ES-I3 (cell line): ENCODE measurements around the gene GLO1.

ENCODE experiments used
- H3K36me3 ChIP-seq: 2 replicates; pipeline ENCODE4 v1.6.1; 2013; ENCODE audit warnings: mild to moderate bottlenecking, low read length, control low read depth, moderate library complexity; ENCODE audit not compliant: insufficient read depth
- H3K4me1 ChIP-seq: 2 replicates; pipeline ENCODE4 v1.6.1; 2013; ENCODE audit warnings: mild to moderate bottlenecking, control low read depth, low read length; ENCODE audit not compliant: insufficient read depth
- H3K9ac ChIP-seq: 2 replicates; pipeline ENCODE4 v1.6.1; 2013; ENCODE audit warnings: low read depth, mild to moderate bottlenecking, low read length, moderate library complexity
- H3K9me3 ChIP-seq: 2 replicates; pipeline ENCODE4 v1.6.1; 2013; ENCODE audit warnings: mild to moderate bottlenecking, low read length, moderate library complexity; ENCODE audit not compliant: control insufficient read depth, insufficient read depth

Gene GLO1

GRCh38 chr6:38702558-38703397 lies at the start of gene GLO1:
GLO1 (minus strand) TSS chr6:38703145; CDS start chr6:38703054, 91 bp downstream.
- Histone ChIP-seq H3K9ac (peak within 1 kb of the TSS; percentile 89), H3K36me3 (0 out of 2 replicates have a peak, but pooled peaks cover 3% of the 10 kb centered on the region), H3K4me1 (no peaks in the 10 kb centered on the region)

GRCh38 chr6:38750968-38751615 lies 48.1 kb upstream of the GLO1 start:
- no peak overlapping the region for H3K9ac ChIP-seq
- H3K4me1 ChIP-seq: no peaks in the 10 kb centered on the region
- no peaks in the 10 kb centered on the region for H3K36me3 ChIP-seq
- no peaks in the 10 kb centered on the region for H3K9me3 ChIP-seq

More at GRCh38 chr6:38702558-38703397, at the start of gene GLO1:
- peaks cover 10% of the 10 kb centered on the region for H3K9me3 ChIP-seq

GRCh38 chr6:38749473-38749872 lies 46.5 kb upstream of the GLO1 start:
- H3K36me3 ChIP-seq: no peaks in the 10 kb centered on the region
- H3K9ac ChIP-seq: no peak overlapping the region
- no peaks in the 10 kb centered on the region for H3K9me3 ChIP-seq
- H3K4me1 ChIP-seq: no peaks in the 10 kb centered on the region

GRCh38 chr6:38739532-38739931 lies 36.6 kb upstream of the GLO1 start:
- Histone ChIP-seq H3K9ac (no peak overlapping the region), H3K4me1 (no peaks in the 10 kb centered on the region)

GRCh38 chr6:38738261-38738660 lies 35.3 kb upstream of the GLO1 start:
- no peak overlapping the region for H3K9ac ChIP-seq
- H3K9me3 ChIP-seq: no peaks in the 10 kb centered on the region
- H3K4me1 ChIP-seq: no peaks in the 10 kb centered on the region
- no peaks in the 10 kb centered on the region for H3K36me3 ChIP-seq

More at GRCh38 chr6:38739532-38739931, 36.6 kb upstream of the GLO1 start:
- Histone ChIP-seq H3K36me3 (no peaks in the 10 kb centered on the region), H3K9me3 (no peaks in the 10 kb centered on the region)

GRCh38 chr6:38736951-38737350 lies 34.0 kb upstream of the GLO1 start:
- Histone ChIP-seq H3K4me1 (no peaks in the 10 kb centered on the region), H3K9me3 (no peaks in the 10 kb centered on the region), H3K9ac (no peak overlapping the region), H3K36me3 (no peaks in the 10 kb centered on the region)

- Histone ChIP-seq H3K9ac (no peak overlapping the region), H3K36me3 (no peaks in the 10 kb centered on the region), H3K4me1 (no peaks in the 10 kb centered on the region), H3K9me3 (no peaks in the 10 kb centered on the region)
Measured at GRCh38 chr6:38730140-38730862, 27.4 kb upstream of the GLO1 start.

GRCh38 chr6:38728203-38728602 lies 25.3 kb upstream of the GLO1 start:
- H3K4me1 ChIP-seq: no peaks in the 10 kb centered on the region
- H3K9ac ChIP-seq: no peak overlapping the region
- no peaks in the 10 kb centered on the region for H3K9me3 ChIP-seq
- no peaks in the 10 kb centered on the region for H3K36me3 ChIP-seq

GRCh38 chr6:38725414-38726183 lies 22.7 kb upstream of the GLO1 start:
- Histone ChIP-seq H3K4me1 (no peaks in the 10 kb centered on the region), H3K36me3 (no peaks in the 10 kb centered on the region; the same call in 1 of the 2 replicates), H3K9ac (no peak overlapping the region), H3K9me3 (no peaks in the 10 kb centered on the region)

GRCh38 chr6:38724343-38724742 lies 21.4 kb upstream of the GLO1 start:
- Histone ChIP-seq H3K36me3 (no peaks in the 10 kb centered on the region; the same call in 1 of the 2 replicates), H3K4me1 (no peaks in the 10 kb centered on the region), H3K9me3 (no peaks in the 10 kb centered on the region), H3K9ac (no peak overlapping the region)

- no peak overlapping the region for H3K9ac ChIP-seq
- no peaks in the 10 kb centered on the region; the same call in 1 of the 2 replicates for H3K36me3 ChIP-seq
- H3K9me3 ChIP-seq: no peaks in the 10 kb centered on the region
- no peaks in the 10 kb centered on the region for H3K4me1 ChIP-seq
Measured at GRCh38 chr6:38723783-38724182, 20.8 kb upstream of the GLO1 start.

- Histone ChIP-seq H3K9me3 (no peaks in the 10 kb centered on the region), H3K4me1 (no peaks in the 10 kb centered on the region), H3K9ac (no peak overlapping the region), H3K36me3 (no peaks in the 10 kb centered on the region; the same call in 1 of the 2 replicates)
Measured at GRCh38 chr6:38722727-38723334, 19.9 kb upstream of the GLO1 start.

GRCh38 chr6:38722038-38722437 lies 19.1 kb upstream of the GLO1 start:
- Histone ChIP-seq H3K9me3 (no peaks in the 10 kb centered on the region), H3K36me3 (no peaks in the 10 kb centered on the region; the same call in 1 of the 2 replicates), H3K9ac (no peak overlapping the region)

More at GRCh38 chr6:38722038-38722437, 19.1 kb upstream of the GLO1 start:
- H3K4me1 ChIP-seq: no peaks in the 10 kb centered on the region
